ENCODE measurements around the gene KCNK3. TPM values are rescaled to one million over a fixed set of nuclear protein-coding genes. Genes with fewer than 3 reads are reported as not detected.
A peak's percentile ranks its signal among the peaks of the same experiment; 100 is the strongest.

KCNK3 gene
- total and polyA plus RNA-seq, 2 of the 13 experiments (the other 11 are each of a cell fraction or from before 2014, with no cell fraction given), result not detected

DNA sequence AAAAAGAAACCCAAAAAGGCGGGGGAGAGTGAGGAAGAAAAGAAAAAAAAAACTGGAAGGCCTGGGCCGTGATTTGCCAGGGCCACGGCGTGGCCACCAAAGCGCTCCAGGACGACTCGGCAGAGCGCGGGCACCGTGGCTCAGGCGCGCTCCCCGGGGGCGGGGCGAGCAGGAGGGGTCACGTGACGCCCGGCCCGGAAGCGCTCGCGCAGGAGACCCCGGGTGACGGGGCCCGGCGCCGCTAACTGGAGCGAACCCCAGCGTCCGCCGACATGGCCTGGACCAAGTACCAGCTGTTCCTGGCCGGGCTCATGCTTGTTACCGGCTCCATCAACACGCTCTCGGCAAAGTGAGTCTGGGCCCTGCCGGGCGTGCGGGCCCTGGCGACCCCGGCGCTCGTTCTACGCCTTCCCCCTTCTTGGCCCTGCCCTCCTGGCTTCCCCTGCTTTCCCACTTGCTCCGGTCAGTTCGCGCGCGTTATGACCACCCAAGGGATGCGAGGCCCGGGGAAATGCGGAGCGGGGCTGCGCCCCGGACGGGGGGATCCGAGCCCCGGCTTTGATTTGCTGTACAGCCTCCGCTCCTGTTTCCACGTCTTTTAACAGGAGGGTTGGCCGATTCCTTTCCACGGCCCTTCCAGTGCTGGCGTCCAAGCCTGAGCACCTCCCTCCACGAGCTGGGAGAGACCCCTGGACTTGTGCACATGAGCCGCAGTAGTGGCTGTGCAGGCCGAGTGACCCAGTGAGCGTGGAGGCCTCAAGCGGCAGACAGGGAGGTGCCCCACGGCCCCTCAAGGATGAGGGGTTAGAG is 71.8 kb downstream of the KCNK3 start, which contains the start of gene SLC35F6 (continued):
- TF ChIP-seq, protein P1, sequence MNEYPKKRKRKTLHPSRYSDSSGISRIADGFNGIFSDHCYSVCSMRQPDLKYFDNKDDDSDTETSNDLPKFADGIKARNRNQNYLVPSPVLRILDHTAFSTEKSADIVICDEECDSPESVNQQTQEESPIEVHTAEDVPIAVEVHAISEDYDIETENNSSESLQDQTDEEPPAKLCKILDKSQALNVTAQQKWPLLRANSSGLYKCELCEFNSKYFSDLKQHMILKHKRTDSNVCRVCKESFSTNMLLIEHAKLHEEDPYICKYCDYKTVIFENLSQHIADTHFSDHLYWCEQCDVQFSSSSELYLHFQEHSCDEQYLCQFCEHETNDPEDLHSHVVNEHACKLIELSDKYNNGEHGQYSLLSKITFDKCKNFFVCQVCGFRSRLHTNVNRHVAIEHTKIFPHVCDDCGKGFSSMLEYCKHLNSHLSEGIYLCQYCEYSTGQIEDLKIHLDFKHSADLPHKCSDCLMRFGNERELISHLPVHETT (CRISPR knock-in tag; conservative IDR thresholded peaks at IDR 0.05), result peak; percentile 58; the same call in 1 of the 2 replicates
- TF ChIP-seq, protein P2, sequence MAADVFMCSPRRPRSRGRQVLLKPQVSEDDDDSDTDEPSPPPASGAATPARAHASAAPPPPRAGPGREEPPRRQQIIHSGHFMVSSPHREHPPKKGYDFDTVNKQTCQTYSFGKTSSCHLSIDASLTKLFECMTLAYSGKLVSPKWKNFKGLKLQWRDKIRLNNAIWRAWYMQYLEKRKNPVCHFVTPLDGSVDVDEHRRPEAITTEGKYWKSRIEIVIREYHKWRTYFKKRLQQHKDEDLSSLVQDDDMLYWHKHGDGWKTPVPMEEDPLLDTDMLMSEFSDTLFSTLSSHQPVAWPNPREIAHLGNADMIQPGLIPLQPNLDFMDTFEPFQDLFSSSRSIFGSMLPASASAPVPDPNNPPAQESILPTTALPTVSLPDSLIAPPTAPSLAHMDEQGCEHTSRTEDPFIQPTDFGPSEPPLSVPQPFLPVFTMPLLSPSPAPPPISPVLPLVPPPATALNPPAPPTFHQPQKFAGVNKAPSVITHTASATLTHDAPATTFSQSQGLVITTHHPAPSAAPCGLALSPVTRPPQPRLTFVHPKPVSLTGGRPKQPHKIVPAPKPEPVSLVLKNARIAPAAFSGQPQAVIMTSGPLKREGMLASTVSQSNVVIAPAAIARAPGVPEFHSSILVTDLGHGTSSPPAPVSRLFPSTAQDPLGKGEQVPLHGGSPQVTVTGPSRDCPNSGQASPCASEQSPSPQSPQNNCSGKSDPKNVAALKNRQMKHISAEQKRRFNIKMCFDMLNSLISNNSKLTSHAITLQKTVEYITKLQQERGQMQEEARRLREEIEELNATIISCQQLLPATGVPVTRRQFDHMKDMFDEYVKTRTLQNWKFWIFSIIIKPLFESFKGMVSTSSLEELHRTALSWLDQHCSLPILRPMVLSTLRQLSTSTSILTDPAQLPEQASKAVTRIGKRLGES (CRISPR knock-in tag; IDR thresholded peaks at IDR 0.05; ENCODE audit: borderline replicate concordance), result no peak
- TF ChIP-seq SMC3 (IDR thresholded peaks at IDR 0.05; ENCODE audit: low read length) (no peak), ZNF703 (CRISPR knock-in tag; IDR thresholded peaks at IDR 0.05; ENCODE audit: borderline replicate concordance) (peak; percentile 37; the same call in 1 of the 2 replicates), ZFP62 (CRISPR knock-in tag; IDR thresholded peaks at IDR 0.05) (no peak), NR2F6 (IDR thresholded peaks at IDR 0.05) (no peak), NR2F6 (CRISPR knock-in tag; IDR thresholded peaks at IDR 0.05) (peak; percentile 39; the same call in 1 of the 2 replicates), NFRKB (IDR thresholded peaks at IDR 0.05) (no peak), ZSCAN25 (CRISPR knock-in tag; IDR thresholded peaks at IDR 0.05) (peak; percentile 81), MZF1 (CRISPR knock-in tag; IDR thresholded peaks at IDR 0.05; ENCODE audit: borderline replicate concordance) (no peak), MED13 (CRISPR knock-in tag; IDR thresholded peaks at IDR 0.05) (no peak), CC2D1A (CRISPR knock-in tag; IDR thresholded peaks at IDR 0.05) (no peak), ZNF605 (CRISPR knock-in tag; IDR thresholded peaks at IDR 0.05) (0 out of 2 replicates have a peak, but pooled peaks have one; percentile 29), STAG1 (CRISPR knock-in tag; IDR thresholded peaks at IDR 0.05) (no peak), SMAD3 (CRISPR knock-in tag; IDR thresholded peaks at IDR 0.05) (peak; percentile 64; the same call in 1 of the 2 replicates), ONECUT2 (CRISPR knock-in tag; IDR thresholded peaks at IDR 0.05) (no peak), JARID2 (CRISPR knock-in tag; IDR thresholded peaks at IDR 0.05; ENCODE audit: insufficient replicate concordance) (no peak), GLI4 (CRISPR knock-in tag; IDR thresholded peaks at IDR 0.05; ENCODE audit: borderline replicate concordance) (peak; percentile 98)
- TF ChIP-seq, protein P3, sequence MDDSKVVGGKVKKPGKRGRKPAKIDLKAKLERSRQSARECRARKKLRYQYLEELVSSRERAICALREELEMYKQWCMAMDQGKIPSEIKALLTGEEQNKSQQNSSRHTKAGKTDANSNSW (CRISPR knock-in tag; IDR thresholded peaks at IDR 0.05; ENCODE audit: borderline replicate concordance), result 0 out of 2 replicates have a peak, but pooled peaks have one; percentile 37
- TF ChIP-seq, protein P4, sequence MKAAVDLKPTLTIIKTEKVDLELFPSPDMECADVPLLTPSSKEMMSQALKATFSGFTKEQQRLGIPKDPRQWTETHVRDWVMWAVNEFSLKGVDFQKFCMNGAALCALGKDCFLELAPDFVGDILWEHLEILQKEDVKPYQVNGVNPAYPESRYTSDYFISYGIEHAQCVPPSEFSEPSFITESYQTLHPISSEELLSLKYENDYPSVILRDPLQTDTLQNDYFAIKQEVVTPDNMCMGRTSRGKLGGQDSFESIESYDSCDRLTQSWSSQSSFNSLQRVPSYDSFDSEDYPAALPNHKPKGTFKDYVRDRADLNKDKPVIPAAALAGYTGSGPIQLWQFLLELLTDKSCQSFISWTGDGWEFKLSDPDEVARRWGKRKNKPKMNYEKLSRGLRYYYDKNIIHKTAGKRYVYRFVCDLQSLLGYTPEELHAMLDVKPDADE (CRISPR knock-in tag; IDR thresholded peaks at IDR 0.05), result no peak
- TF ChIP-seq, protein P5, sequence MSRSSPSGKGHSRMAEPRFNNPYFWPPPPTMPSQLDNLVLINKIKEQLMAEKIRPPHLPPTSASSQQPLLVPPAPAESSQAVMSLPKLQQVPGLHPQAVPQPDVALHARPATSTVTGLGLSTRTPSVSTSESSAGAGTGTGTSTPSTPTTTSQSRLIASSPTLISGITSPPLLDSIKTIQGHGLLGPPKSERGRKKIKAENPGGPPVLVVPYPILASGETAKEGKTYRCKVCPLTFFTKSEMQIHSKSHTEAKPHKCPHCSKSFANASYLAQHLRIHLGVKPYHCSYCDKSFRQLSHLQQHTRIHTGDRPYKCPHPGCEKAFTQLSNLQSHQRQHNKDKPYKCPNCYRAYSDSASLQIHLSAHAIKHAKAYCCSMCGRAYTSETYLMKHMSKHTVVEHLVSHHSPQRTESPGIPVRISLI (CRISPR knock-in tag; IDR thresholded peaks at IDR 0.05; ENCODE audit: borderline replicate concordance), result no peak
- TF ChIP-seq, protein P6, sequence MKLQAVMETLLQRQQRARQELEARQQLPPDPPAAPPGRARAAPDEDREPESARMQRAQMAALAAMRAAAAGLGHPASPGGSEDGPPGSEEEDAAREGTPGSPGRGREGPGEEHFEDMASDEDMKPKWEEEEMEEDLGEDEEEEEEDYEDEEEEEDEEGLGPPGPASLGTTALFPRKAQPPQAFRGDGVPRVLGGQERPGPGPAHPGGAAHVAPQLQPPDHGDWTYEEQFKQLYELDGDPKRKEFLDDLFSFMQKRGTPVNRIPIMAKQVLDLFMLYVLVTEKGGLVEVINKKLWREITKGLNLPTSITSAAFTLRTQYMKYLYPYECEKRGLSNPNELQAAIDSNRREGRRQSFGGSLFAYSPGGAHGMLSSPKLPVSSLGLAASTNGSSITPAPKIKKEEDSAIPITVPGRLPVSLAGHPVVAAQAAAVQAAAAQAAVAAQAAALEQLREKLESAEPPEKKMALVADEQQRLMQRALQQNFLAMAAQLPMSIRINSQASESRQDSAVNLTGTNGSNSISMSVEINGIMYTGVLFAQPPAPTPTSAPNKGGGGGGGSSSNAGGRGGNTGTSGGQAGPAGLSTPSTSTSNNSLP (IDR thresholded peaks at IDR 0.05; ENCODE audit: low read depth, low read length), result no peak

Data from HepG2 (cell line).